HG02938 (cell line): ENCODE measurements around the gene CHD3.

Experiments
- ATAC-seq: cut with Tn5 transposase; IDR thresholded peaks from one replicate; pipeline ENCODE4 v1.9.1; 2021; ENCODE audit warnings: mild to moderate bottlenecking, moderate library complexity; ENCODE audit not compliant: unreplicated experiment

CHD3 gene

GRCh38 chr17:7864995-7865650, 23.5 kb upstream of the CHD3 start:
- ATAC-seq: no peak

DNA sequence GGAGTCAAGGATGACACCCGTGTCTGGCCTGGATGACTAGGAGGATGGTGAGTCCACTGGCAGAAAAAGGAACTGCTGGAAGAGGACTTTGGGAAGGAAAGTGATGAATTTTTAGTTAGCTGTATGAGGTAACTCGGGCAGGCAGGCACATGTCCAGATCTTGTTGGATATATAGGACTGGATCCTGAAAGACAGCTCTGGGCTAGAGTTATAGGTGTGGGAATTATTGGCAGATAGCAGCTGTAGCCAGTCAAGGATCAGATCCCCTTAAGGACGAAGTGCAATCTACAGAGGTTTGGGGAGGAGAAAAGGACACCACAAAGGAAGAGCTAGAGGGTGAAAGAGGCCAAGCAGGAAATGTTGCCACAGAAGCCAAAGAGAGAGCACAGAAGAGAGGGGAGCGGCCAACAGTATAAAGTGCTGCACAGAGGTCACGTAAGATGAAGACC, 20.7 kb upstream of the CHD3 start:
- no peak for ATAC-seq

DNA sequence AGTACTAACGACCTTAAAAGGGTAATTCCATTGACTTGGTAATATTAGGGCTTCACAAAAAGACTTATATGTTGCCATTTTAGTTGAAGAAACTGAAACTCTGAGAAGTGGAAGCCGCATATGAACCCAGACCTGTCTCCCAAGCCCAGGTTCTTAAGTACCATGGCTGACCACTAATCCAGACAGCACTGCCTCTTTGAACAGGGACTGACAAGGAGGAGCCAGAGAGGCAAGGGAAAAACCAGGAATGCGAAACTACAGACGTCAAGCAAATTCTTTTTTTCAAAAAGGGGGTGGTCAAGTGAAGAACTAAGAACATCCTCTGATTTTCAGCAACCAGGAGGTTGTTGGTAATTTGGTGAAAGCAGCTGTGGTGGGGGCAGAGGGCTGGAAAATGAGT, 15.5 kb upstream of the CHD3 start:
- ATAC-seq: no peak

GRCh38 chr17:7875804-7876370, 12.7 kb upstream of the CHD3 start:
- ATAC-seq: no peak

DNA sequence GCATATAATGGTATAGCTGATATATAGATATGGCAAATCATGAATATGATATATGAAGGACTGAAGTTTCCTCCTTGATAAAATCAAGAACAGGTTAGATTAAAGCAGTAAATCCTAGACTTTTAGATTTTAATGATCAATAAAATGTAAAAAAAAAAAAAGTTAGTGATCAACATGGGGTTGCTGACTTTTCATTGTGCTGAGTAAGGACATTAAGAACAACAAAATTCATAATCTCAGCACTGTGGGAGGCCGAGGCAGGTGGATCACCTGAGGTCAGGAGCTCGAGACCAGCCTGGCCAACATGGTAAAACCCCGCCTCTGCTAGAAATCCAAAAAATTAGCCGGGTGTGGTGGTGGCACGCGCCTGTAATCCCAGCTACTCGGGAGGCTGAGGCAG, 10.4 kb upstream of the CHD3 start:
- no peak for ATAC-seq

DNA sequence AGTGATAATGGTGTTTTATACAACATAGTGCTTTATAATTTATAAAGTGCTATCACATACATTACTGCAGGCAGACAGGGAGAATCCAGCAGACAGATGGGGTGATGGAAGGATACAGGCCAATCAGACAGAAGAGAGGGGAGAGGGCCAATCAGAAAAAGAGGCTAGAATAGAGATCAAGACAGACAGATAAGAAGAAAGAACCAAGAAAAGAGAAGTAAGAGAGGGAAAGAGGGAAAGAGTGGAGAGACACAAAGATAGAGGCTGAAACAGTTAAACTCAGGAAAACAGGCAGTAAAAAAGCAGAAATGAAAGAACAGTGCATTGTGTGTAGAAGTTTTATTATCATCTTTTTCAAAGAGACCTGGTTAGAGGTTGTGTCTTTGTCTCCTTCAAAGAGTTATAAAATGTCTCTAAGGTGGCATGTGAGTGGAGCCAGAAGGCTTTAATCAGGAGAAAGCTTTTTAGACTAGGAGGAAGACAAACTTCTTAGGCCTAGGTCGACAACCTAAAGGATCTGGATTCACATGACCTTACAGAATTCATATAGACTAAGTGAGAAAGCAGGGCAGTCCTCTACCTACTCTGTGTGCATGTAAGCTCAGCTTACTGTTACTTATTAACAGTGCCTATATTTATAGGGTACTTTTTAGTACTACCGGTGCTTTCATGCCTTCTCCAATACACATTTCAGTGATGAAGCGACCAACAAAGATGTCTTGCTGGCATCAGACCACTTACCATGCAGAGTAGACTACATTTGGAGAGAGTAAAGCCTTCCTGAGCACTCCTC, 8.3 kb upstream of the CHD3 start:
- ATAC-seq: no peak

DNA sequence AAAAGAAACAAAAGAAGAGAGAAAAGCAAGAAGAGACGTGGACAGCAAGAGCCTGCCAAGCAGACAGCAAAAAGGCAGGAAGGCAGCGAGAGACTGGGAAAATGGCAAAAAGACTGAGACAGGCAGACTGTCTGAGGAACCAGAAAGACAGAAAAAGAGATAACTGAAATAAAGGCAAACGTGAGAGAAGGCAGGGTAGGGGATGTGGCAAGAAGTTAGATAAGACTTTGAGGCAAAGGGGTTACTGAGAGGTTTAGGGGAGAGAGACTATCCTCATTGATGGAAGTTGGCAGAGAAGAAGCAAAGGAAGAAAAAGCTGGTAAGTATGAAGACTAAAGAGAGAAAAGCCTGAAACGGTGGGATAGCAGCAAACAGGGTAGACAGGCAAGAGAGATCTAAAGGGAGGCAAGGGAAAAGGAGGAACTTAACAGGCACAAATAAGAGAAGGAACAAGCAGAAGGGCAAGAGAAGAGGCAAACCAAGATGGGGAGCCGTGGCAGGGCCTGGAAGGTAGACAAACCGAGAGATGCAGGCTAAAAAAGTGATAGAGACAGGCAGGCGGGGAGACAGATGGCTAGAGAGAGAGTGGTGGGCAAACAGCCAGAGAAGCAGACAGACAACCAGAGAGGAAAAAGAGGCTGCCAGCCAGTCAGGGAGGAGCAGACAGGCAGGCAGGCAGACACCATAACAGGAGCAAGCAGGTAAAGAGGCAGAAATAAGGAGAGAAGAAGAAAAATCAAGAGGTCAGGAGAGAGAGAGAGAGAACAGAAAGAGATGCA, 7.1 kb upstream of the CHD3 start:
- ATAC-seq: no peak

GRCh38 chr17:7882068-7882467, 6.5 kb upstream of the CHD3 start:
- ATAC-seq: no peak

GRCh38 chr17:7882629-7883028, 6.0 kb upstream of the CHD3 start:
- ATAC-seq: no peak

DNA sequence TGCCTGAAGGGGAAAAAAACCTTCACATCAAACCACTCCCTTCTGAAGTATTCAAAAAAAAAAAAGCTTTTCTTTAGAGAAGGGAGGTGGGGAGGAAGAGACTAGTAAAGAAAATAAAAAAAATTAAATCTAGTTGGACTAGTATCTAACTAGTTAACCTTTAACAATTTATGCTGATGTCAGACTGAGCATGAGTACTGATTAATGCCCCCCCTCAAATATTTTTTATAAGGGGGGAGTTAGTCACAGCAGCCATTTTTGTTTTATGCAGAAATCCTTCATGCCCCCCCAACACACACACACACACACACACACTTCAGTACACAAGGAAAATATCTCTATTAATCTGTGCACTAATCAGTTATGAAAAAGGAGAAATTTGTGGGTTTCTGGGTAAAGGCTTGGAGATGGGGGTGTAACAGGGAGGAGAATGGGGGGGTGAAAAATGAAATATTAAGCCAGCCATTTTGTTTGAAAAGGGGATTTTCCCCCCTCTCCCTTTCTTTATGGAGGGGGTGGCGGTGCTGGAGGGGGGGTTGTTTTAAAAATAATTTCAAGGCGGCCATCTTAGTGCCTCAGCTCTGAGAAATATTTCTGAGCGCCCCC, 4.7 kb upstream of the CHD3 start:
- no peak for ATAC-seq

DNA sequence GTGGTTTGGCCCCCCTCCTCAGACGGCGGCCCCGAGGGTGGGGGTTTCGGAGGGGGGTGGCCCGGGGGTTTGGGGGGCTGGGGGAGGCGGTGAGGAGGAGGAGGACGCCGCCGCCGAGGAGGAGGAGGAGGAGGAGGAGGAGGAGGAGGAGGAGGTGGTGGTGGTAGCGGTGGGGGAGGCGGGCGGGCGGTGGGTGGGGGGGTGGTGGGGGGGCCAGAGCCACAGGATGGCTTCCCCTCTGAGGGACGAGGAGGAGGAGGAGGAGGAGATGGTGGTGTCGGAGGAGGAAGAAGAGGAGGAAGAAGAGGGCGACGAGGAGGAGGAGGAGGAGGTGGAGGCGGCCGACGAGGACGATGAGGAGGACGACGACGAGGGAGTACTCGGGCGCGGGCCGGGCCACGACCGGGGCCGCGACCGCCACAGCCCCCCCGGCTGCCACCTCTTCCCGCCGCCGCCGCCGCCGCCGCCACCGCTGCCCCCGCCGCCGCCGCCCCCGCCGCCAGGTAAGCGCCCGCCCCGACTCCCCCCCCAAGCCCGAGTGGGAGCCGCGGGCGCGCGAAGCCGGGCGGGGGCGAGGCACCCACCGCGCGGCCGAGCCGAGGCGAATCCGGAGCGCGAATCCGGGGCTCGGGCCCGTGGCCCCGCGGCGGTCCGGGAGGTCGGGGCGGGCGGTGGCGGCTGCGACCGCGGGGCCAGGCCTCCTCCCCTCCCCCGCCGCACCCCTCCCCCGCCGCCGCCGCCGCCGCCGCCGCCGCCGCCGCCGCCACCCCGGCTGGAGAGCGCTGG, 3.8 kb upstream of the CHD3 start:
- no peak for ATAC-seq

DNA sequence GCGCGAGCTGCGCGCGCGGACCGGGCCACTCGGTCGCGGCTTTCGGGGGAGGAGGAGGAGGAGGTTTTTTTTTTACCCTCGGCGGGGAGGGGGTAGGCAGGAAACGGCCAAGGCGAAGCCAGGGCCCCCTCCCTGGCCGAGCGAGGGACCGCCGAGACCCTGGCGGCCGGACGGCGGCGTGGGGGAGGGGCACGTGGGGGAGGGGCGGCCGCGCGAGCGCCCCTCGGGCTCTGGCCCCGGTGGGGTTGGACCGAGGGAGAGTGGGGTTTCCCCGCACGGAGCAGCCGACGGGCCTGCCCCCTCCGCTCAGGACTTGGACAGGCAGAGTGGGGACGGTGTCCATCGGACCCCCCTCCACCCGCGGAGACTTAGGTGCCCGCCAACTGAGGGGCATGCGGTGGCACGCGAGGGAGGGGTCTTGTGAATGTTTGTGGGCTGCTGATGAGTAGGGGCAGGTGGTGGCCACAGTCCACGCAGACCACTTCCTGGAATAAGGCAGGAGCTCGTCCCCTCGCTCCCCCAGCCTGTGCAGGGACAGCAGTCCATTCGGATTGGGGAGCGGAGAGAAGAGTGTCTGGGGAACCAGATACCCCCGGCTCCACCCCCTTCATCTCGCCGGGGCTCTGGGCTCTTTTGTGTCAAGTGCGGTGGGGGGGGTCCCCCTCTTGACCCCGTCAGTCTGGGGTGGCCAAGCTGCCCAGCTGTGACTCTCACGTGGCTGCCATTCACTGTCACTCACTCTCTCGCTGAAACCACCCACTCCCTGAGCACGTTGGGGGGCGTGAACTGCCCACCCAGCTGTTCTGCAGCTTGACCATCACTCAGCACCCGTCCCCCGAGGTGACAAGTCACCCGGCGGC, 3.0 kb upstream of the CHD3 start:
- ATAC-seq: no peak

GRCh38 chr17:7886227-7887037, 2.2 kb upstream of the CHD3 start:
- ATAC-seq: no peak

DNA sequence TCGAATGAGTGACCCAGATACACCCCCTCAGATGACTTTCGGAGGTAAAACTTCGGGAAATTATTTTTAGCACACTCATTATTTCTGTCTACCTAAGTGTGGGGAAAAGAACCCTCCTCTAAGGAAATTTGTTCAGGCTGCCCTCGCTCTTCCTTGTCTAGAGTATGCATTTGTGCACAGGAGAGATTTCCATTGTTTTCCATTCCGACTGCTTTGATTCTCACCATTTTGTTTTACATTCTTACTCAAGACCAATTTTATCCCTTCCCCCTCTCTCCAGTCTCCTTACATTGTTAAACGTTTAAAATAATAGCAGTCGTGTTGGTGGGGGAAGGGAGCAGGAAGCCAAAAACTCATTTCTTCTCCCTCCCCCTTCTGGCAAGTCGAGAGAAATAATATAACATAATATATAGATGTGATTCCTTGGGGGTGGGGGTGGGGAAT, 1.5 kb upstream of the CHD3 start:
- no peak for ATAC-seq

GRCh38 chr17:7887482-7888183, 956 bp upstream of the CHD3 start:
- ATAC-seq: no peak

- no peak for ATAC-seq
These were observed 772 bp downstream of the CHD3 start for GRCh38 chr17:7889166-7889955.
